GM19438 (cell line): ENCODE results near the gene HOXA3.

Experiments
- ATAC-seq: cut with Tn5 transposase; IDR thresholded peaks from one replicate; pipeline ENCODE4 v1.9.1; 2021; ENCODE audit warnings: low read depth; ENCODE audit not compliant: unreplicated experiment

The HOXA3 gene

DNA sequence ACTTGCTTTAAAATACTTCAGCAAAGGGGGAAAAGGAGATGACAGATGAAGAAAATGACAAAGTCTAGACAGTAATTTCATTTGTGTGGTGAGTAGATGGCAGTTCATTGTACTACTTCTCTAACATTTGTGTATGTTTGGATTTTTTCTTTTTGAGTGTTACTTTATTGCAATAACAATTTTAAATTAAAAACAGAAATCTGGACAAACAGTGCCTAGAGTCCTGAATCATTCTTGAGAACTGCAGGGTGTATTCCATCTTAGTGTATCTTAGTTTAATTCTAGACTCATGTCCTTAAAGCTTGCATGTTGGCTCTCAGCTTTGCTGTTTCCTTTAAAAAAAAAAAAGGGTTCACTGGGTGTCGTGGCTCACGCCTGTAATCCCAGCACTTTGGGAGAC, 87.7 kb downstream of the HOXA3 start:
- no peak for ATAC-seq

DNA sequence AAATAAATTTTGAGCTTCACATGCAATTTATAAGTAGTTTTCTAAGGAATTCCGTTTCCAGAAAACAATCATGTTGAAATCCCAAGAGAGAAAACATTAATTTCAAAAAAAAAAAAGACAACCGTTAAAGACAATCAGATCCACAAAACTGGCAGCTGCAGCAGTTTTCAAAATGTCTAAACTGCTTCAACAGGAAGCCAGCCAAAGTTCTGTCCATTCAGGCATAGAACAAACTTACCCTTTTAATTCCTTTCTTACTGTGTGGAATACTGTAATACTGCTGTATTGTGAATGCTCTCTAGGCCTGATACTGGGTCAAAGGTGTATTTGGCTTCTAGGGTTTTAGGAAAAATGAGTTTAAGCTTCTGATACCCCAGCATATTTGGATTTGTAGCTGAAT, 88.2 kb downstream of the HOXA3 start:
- no peak for ATAC-seq

DNA sequence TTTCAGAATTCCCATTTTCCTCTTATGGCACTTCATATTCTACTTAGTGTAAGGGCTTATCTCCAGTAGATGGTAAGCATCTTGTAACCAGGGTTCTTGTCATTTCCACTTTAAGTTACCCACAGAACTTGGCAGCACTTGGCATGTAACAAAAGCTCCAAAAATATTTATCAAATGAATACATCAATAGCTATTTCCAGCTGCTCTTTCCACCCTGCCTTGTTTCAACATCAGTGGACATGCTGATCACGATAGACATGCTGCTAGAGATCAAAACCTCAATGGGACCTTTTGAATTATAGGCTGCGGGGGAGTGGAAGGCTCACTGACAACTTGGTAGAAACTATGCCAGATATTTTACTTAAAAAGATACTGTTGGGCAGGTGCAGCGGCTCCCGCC, 89.4 kb downstream of the HOXA3 start:
- ATAC-seq: no peak
